ENCODE measurements around the gene ATP13A3. TPM values are rescaled to one million over a fixed set of nuclear protein-coding genes. Genes with fewer than 3 reads are reported as not detected.

The ATP13A3 gene
- total and polyA plus RNA-seq, 2 donors (not counting 1 experiment from before 2014, with no cell fraction given) = 6.1 to 61.1 TPM

- DNase-seq = no peak
- no peak for ATAC-seq (ENCODE audit: low read depth)
- peak overlapping the region; percentile 96 for H3K4me2 ChIP-seq (replicated peaks; ENCODE audit: low read depth, low read length, poor library complexity, severe bottlenecking)
- peak overlapping the region; percentile 93 for H3K4me3 Mint-ChIP-seq
- H3K36me3 ChIP-seq (replicated peaks in 1 of 2; ENCODE audit: control extremely low read depth in 1 of 2, control insufficient read depth in 1 of 2, extremely low read depth in 1 of 2, insufficient read depth in 2 of 2, low read length in 1 of 2) = peaks cover 0 to 2% of the 10 kb centered on the region in 2 experiments
- no peaks in the 10 kb centered on the region for H3K27me3 ChIP-seq (replicated peaks in 1 of 4; ENCODE audit: control extremely low read depth in 1 of 4, control insufficient read depth in 3 of 4, insufficient read depth in 4 of 4, low read length in 3 of 4)
- TF ChIP-seq EZH2 (IDR thresholded peaks at IDR 0.05; ENCODE audit: borderline replicate concordance, insufficient read depth, low read depth, low read length, poor library complexity, severe bottlenecking) (no peak), CTCF (IDR thresholded peaks at IDR 0.05) (no peak)
- peaks cover 56% of the 10 kb centered on the region for H3K79me2 ChIP-seq (ENCODE audit: control insufficient read depth, insufficient read depth, low read length)
- intact Hi-C loops (cut with micrococcal nuclease) = loop anchor here (5.0 kb wide), 3 partner anchors 187 to 957 kb away; partner anchors contain the start of genes ACAP2, HES1 and LSG1
- ChIA-PET CTCF (interaction anchor here (1.1 to 3.8 kb wide), 5 partner anchors 11 to 109 kb away, joined by 3 to 49 read pairs (median 4); no protein-coding TSS in a partner anchor), POLR2A (interaction anchor here (0.7 to 1.5 kb wide), 2 partner anchors 97 to 98 kb away, joined by 3 to 5 read pairs; no protein-coding TSS in a partner anchor)
- no peaks in the 10 kb centered on the region for H3K27me3 Mint-ChIP-seq
- H3K4me3 ChIP-seq (ENCODE audit: control extremely low read depth in 1 of 5, extremely low read depth in 1 of 5, insufficient read depth in 1 of 5, low read depth in 2 of 5, low read length in 4 of 5) = peak overlapping the region; percentile 49 to 92 (median 63)
- peaks cover 29 to 46% of the 10 kb centered on the region in 2 donors for H3K4me1 ChIP-seq (ENCODE audit: control insufficient read depth in 2 of 2, insufficient read depth in 2 of 2, low read length in 2 of 2)
- no CpG with 5 or more reads among the region's 6 CpGs for whole genome bisulfite sequencing (ENCODE audit: insufficient coverage)
- H3K4me1 Mint-ChIP-seq = peaks cover 53% of the 10 kb centered on the region
- peaks cover 0 to 3% (median 0%) of the 10 kb centered on the region in 3 donors for H3K9me3 ChIP-seq (ENCODE audit: control extremely low read depth in 1 of 3, control insufficient read depth in 2 of 3, insufficient read depth in 1 of 3, low read length in 2 of 3)
- peak overlapping the region; percentile 69 for H2AFZ ChIP-seq (ENCODE audit: insufficient read depth, low read depth, low read length, poor library complexity, severe bottlenecking)
- peak overlapping the region; percentile 53 to 71 for H3K27ac ChIP-seq (ENCODE audit: low read length in 2 of 2)
- peak overlapping the region; percentile 92 for H3K27ac Mint-ChIP-seq
- peak overlapping the region; percentile 72 for H3K9ac ChIP-seq (ENCODE audit: low read length)
- no peaks in the 10 kb centered on the region for H4K20me1 ChIP-seq (ENCODE audit: control insufficient read depth, insufficient read depth, low read length, poor library complexity, severe bottlenecking)
- no peaks in the 10 kb centered on the region for H3K9me3 Mint-ChIP-seq (ENCODE audit: insufficient read depth)
Measured at GRCh38 chr3:194485468-194485880, 1.3 kb downstream of the ATP13A3 start.

- Histone ChIP-seq H3K27ac (ENCODE audit: low read length in 2 of 2) (no peak overlapping the region), H3K27me3 (replicated peaks in 1 of 4; ENCODE audit: control extremely low read depth in 1 of 4, control insufficient read depth in 3 of 4, insufficient read depth in 4 of 4, low read length in 3 of 4) (no peaks in the 10 kb centered on the region), H3K4me3 (ENCODE audit: control extremely low read depth in 1 of 5, extremely low read depth in 1 of 5, insufficient read depth in 1 of 5, low read depth in 2 of 5, low read length in 4 of 5) (no peak overlapping the region), H4K20me1 (ENCODE audit: control insufficient read depth, insufficient read depth, low read length, poor library complexity, severe bottlenecking) (no peaks in the 10 kb centered on the region), H3K4me1 (ENCODE audit: control insufficient read depth in 2 of 2, insufficient read depth in 2 of 2, low read length in 2 of 2) (peaks cover 20 to 38% of the 10 kb centered on the region in 2 donors), H3K4me2 (replicated peaks; ENCODE audit: low read depth, low read length, poor library complexity, severe bottlenecking) (peak overlapping the region; percentile 96), H3K9me3 (ENCODE audit: control extremely low read depth in 1 of 3, control insufficient read depth in 2 of 3, insufficient read depth in 1 of 3, low read length in 2 of 3) (peaks cover 0 to 3% (median 0%) of the 10 kb centered on the region in 3 donors), H2AFZ (ENCODE audit: insufficient read depth, low read depth, low read length, poor library complexity, severe bottlenecking) (no peak overlapping the region), H3K79me2 (ENCODE audit: control insufficient read depth, insufficient read depth, low read length) (peaks cover 65% of the 10 kb centered on the region), H3K9ac (ENCODE audit: low read length) (no peak overlapping the region), H3K36me3 (replicated peaks in 1 of 2; ENCODE audit: control extremely low read depth in 1 of 2, control insufficient read depth in 1 of 2, extremely low read depth in 1 of 2, insufficient read depth in 2 of 2, low read length in 1 of 2) (peaks cover 0 to 2% of the 10 kb centered on the region in 2 experiments)
- intact Hi-C loops (cut with micrococcal nuclease) = loop anchor here (5.0 kb wide), 3 partner anchors 188 to 958 kb away; partner anchors contain the start of genes ACAP2, HES1 and LSG1
- DNase-seq = no peak
- TF ChIP-seq EZH2 (IDR thresholded peaks at IDR 0.05; ENCODE audit: borderline replicate concordance, insufficient read depth, low read depth, low read length, poor library complexity, severe bottlenecking) = no peak
- TF ChIP-seq CTCF (IDR thresholded peaks at IDR 0.05) = no peak
- Mint-ChIP-seq H3K27me3 (no peaks in the 10 kb centered on the region), H3K4me3 (no peak overlapping the region), H3K4me1 (peaks cover 44% of the 10 kb centered on the region), H3K27ac (no peak overlapping the region), H3K9me3 (ENCODE audit: insufficient read depth) (no peaks in the 10 kb centered on the region)
- POLR2A ChIA-PET = interaction anchor here (0.6 kb wide), 1 partner anchor 113 kb away, joined by 4 read pairs; no protein-coding TSS in a partner anchor
- ATAC-seq (ENCODE audit: low read depth) = no peak
- WGBS (ENCODE audit: insufficient coverage) = 90% methylated on average over 12 of the region's 12 CpGs
- CTCF ChIA-PET = interaction anchor here (1.4 to 3.8 kb wide), 4 partner anchors 14 to 110 kb away, joined by 4 to 49 read pairs (median 5); no protein-coding TSS in a partner anchor
Measured at GRCh38 chr3:194484614-194485013, 2.2 kb downstream of the ATP13A3 start.

All from B cell (primary cell).